ENCODE results near the gene RNF217. TPM values are rescaled to one million over a fixed set of nuclear protein-coding genes. Genes with fewer than 3 reads are reported as not detected.
"Not testable (repeated sequence)": the region's sequence is repeated elsewhere in the genome, so short reads cannot be mapped to it uniquely, and the experiment has no call there.

Gene RNF217
- polyA plus RNA-seq, 3 donors = 14.9 to 16.8 (median 15.8) TPM

DNA sequence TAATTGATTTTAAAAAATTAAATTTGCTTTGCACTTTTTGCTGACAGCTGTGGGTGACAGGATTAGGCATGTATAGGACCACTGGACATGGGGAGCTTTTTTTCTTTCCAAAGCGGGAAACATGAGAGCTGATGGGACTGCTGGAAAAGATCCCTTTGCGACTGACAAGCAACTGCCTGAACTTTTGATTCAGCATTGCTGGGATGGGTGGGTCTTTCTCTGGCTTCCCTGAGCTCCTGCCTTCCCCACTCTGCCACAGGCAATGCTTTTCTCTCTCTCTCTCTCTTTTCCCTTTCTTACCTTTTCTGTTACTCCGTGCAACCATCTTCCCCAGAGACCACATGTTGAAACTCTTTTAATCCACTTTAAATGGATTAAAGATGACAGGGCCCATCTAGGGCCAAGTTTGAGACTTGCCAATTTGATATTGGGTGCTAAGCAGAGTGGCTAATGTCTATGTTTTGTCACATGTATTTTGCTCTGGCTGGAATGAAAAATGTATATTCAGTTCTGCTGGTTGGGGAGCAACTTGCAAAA, 157.9 kb downstream of the RNF217 start:
- DNase-seq (ENCODE audit: low read depth in 3 of 3, low spot score in 2 of 3) = no peak

DNA sequence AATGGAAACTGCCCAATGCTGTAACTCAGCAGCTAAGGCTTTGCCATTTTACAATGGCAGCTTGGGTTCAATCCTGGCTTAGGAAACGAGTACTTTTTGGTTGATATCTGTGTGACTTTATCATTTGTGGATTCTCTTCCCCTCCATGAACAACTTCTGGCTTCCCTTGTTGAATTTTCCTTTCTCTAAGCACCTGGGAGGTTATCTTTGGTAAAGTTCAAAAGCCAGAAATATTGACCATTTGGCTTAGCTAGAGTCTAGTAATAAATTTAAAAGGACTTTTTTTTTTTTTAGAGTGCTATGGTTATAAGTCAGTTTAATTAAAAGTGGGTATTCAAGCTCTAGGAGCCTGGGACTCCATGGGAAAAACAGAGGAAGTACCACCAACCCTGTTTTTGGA, 159.7 kb downstream of the RNF217 start:
- no peak for DNase-seq (ENCODE audit: low read depth in 3 of 3, low spot score in 2 of 3)

DNA sequence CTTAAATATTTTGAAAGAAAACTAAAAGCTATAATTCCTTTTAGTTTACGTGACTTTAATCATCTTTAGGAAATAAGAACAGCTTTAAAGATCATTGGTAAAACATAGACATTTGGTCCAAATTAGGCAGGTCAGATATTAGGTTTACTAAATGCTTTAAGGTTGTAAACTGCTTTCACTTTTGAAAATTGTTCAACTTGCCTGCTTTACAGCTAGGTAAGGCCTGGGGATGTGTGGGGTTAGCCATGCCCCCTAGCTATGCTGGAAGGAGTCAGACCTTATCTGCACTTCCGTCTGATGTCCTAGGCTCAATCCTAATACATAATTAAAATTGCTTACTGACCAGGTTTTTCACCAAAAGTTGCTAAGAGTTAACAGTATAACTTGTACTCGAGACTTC, 160.8 kb downstream of the RNF217 start:
- DNase-seq (ENCODE audit: low read depth in 3 of 3, low spot score in 2 of 3) = no peak

DNA sequence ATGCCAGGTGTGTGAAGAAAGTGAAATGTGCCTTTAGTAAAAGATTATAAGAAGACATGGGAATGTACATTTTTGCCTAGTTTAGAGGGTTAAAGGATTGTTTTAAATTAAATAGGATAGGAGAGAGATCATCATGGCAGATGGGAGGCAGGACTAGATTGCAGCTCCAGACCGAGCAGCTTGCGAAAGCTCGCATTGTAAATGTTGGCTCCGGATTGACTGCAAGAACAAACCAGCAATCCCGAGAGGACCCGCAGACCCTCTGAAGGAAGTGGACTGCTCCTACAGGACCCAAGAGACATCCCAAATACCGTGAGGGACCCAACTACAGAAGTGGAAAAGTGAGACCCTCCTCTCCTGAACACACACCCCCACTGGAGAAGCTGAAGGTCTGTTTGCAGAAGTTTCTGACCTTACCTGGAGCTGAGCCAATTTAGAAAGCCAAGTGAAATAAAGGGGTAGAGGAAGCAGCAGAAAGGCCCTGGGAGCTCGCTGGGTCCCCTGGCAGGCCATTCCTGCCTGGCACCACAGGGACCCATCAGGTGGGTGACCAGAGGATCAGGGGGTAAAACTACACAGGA, 161.3 kb downstream of the RNF217 start:
- no peak for DNase-seq (ENCODE audit: low read depth in 3 of 3, low spot score in 2 of 3)

DNA sequence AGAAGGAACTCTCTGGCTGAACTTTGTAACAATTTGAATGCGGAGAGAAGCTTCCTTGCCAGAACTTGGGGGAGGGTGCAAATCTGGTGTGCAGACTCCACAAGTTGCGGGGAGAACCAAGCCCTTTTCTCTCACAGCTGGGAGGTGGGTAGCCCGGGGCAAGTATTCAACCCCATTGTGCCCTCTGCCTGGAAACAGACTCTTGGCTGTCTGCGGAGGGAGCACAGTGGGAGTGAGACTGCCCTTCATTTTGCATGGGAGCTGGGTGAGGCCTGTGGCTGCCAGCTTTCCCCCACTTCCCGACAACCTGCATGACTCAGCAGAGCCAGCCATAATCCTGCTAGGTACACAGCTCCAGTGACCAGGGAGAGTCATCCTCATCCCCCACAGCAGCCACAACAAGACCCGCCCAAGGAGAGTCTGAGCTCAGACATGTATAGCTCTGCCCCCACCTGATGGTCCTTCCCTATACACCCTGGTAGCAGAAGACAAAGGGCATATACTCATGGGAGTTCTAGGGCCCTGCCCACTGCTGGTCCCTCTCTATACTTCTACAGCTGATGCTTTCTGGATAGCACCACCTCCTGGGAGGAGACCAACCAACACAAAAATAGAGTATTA, 161.9 kb downstream of the RNF217 start:
- no peak for DNase-seq (ENCODE audit: low read depth in 3 of 3, low spot score in 2 of 3)

DNA sequence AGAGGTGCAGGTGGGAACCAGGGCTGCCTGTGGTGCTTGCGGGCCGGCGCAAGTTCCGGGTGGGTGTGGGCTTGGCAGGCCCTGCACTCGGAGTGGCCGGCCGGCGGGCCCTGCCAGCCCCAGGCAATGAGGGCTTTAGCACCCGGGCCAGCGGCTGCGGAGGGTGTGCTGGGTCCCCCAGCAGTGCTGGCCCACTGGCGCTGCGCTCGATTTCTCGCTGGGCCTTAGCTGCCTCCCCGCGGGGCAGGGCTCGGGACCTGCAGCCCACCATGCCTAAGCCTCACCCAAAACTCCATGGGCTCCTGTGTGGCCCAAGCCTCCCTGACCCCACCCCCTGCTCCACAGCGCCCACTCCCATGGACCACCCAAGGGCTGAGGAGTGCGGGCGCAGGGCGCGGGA, 163.6 kb downstream of the RNF217 start:
- DNase-seq (ENCODE audit: low read depth in 3 of 3, low spot score in 2 of 3) = not testable (repeated sequence)

DNA sequence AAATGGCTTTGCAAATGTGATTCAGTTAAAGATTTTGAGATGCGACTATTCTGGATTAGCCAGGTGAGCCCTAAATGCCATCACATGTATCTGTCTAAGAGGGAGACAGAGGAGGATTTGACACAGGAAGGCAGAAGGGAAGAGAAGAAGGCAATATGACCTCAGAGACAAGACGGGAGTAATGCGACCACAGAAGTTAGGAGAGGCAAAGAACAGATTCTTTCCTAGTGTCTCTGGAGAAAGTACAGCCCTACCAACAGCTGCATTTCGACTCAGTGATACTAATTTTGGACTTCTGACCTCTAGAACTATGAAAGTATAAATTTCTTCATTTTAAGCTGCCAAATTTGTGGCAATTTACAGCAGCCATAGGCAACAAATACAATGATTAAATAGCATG, 167.1 kb downstream of the RNF217 start:
- no peak for DNase-seq (ENCODE audit: low read depth in 3 of 3, low spot score in 2 of 3)

DNA sequence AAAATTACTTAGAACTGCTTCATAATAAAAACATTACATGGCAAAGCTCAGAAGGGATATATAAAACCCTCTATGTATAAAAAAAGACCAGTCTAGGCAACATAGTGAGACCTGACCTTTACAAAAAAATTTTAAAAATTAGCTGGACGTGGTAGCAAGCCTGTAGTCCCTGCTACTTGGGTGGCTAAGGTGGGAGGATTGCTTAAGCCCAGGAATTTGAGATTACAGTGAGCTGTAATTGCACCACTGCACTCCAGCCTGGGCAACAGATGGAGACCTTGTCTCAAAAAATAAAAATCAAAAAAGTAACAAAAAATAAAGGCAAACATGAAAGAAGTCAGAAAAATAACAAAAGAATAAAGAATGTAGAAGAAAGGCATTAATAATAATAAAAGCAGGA, 169.8 kb downstream of the RNF217 start:
- DNase-seq (ENCODE audit: low read depth in 3 of 3, low spot score in 2 of 3) = no peak

DNA sequence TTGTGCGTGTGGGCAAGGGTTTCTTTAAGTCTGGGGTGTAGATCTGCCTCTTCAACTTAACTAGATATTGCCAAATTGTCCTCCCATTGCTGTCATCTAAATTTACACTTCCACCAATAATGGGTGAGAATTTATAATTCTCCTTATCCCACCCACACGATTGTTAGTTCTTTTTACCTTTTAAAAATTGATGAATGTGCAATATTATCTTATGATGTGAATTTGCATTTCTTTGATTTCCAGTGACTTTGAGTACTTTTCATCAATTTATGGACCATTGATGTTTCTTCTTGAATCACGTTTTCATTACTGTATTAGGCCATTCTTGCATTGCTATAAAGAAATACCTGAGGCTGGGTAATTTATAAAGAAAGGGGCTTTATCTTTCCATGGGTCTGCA, 174.1 kb downstream of the RNF217 start:
- DNase-seq (ENCODE audit: low read depth in 3 of 3, low spot score in 2 of 3) = no peak

DNA sequence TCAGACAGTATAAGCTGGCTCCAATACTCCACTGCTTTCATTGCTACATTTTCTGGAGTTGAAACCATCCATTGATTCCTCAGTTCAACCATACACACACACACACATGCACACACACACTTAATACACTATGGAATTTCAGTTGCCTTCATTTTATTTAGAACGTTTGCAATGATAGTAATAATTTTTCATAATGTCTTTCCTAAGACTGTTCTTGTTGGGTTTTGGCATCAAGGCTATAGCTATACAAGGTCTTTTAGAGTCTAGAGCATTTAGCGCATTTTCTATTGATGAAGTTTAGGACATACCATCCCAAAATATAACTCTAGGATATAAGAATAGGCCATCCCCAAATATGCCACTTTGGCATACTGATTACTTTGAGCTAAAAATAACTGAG, 175.8 kb downstream of the RNF217 start:
- DNase-seq (ENCODE audit: low read depth in 3 of 3, low spot score in 2 of 3) = no peak

DNA sequence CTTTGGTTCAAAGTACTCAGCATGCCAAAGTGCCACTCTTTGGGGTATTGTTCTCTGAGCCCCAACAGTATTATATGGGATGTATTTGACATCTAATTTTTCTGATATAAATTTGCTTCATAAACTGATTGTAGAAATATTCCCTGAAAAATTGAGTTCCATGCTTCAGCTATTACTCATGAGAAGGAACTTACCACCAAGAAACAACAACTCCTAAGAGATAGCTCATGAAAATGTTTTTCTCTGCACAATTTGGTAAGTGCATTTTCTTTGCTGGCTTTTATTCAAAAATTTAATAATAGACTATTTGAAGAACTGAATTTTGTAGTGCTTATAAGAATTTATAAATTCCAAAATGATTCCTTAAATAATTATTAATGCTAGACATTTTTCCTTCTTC, 178.6 kb downstream of the RNF217 start:
- DNase-seq (ENCODE audit: low read depth in 3 of 3, low spot score in 2 of 3) = no peak

Other genes starting within 250 kb of the RNF217 start
- 100 to 1,000 TPM in 2 of 3 donors, 10 to 100 TPM in 1; 95.6 to 114 (median 109) TPM for gene TPD52L1, start 191.3 kb downstream of the RNF217 start, polyA plus RNA-seq (ENCODE audit: insufficient read length in 3 of 3)

All from right renal cortex interstitium (tissue), 3 donors.